Activated naive CD8-positive, alpha-beta T cell treated with anti-CD3 and anti-CD28 coated beads, Interleukin-2, amount 50 U/mL, for 16 hours (primary cell): ENCODE measurements around the gene SLBP.

Experiments used
- DNase-seq: peaks from one replicate; pipeline ENCODE4 v3.0.0-alpha.2; 2020; ENCODE audit warnings: low read depth, low spot score

SLBP gene

DNA sequence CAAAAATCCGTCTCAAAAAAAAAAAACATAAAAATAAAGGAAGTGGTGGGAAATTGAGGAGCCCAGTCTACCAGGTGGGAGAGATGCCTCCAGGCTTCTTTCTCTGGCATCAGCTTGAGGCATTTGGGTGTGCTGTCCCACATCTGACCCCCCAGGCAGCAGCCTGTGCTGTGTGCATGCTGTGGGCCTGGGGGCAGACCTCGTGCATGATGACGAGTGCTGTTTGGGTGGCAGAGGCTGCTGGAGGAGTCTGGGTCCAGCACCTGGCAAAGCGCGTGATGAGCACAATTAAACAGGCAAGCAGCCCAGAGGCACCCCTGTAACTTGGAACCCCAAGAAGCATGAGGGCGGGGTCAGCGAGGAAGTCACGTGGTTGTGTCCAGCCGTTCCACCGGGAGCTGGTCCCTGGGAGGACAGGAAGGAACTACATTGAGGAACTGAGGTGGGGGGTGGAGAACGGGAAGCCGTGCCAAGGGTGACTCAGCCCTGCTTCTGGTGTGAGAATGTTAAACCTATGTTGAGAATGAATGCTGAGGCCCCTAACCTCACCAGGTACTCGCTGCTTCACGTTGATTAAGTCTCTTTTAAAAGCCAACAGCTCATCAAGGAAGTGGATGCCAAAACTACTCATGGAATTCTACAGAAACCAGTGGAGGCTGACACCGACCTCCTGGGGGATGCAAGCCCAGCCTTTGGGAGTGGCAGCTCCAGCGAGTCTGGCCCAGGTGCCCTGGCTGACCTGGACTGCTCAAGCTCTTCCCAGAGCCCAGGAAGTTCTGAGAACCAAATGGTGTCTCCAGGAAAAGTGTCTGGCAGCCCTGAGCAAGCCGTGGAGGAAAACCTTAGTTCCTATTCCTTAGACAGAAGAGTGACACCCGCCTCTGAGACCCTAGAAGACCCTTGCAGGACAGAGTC lies 15.3 kb upstream of the SLBP start:
- no peak for DNase-seq

DNA sequence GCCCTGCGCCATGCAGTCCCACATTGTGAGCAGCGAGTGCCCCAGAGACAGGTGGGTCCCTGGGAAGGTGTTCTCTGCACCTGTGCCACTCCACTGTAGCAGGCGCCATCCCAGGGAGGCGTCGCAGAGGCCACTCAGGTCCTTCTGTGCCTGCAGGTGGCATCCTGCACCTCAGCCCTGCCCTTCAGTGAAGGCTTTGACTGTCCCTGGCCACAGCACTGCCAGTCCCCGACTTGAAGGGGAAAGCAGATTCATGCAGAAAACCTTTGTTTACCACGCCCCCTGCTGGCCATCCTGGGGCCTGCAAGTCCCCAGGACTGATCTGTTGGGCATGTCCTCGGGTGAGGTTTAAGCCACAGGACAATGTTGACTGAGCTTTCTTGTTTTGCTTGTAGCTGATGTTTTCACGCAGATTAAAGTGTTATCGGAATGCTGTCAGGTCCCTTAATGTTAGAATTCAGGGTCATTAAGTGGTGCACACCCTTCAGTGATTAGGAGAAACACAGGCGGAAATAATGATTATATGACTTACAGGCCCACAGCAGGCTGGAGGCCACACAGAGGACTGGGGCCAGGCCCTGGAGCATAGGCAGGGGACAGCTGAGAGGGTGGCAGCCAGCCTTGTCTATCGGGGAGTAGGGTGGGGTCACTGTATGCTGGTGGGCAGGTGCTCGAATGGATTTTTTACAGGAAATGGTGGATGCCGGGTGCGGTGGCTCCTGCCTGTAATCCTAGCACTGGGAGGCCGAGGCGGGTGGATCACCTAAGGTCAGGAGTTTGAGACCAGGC lies 14.2 kb upstream of the SLBP start:
- peak; percentile 79 for DNase-seq

- DNase-seq, result no peak
Measured at GRCh38 chr4:1725521-1725920, 13.4 kb upstream of the SLBP start.

DNA sequence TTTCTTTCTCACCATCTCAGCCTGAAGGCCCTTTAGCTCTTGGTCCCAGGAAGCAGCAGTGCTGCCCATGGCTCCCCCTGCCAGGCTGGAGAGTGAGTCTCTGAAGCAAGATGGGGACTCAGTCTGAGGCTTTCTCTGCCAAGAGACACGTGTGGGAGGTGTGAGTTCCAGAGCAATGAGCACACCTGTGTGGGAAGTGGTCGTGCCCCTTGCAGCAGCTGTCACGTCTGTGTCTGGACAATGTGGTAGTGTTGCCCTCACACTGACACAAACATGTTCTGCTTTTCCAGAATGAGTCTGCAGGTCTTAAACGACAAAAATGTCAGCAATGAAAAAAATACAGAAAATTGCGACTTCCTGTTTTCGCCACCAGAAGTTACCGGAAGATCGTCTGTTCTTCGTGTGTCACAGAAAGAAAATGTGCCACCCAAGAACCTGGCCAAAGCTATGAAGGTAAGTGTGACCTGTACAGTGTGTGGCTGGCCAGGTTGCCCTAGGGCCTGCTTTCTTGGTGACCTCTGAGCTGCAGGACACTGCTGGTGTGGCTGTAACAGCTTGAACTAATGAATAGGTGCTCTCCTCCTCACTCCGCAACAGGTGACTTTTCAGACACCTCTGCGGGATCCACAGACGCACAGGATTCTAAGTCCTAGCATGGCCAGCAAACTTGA lies 11.1 kb upstream of the SLBP start:
- peak; percentile 38 for DNase-seq

GRCh38 chr4:1722551-1723118 lies 10.5 kb upstream of the SLBP start:
- DNase-seq, result no peak

- DNase-seq, result no peak
Measured at GRCh38 chr4:1721666-1722550, 9.8 kb upstream of the SLBP start.

- DNase-seq, result peak; percentile 86
Measured at GRCh38 chr4:1721003-1721665, 9.0 kb upstream of the SLBP start, which contains the start of the genes TACC3 and TMEM129. Gene TACC3, plus strand, starts transcription at chr4:1721521. Its CDS starts 1,901 bp downstream, at chr4:1723422. Gene TMEM129, minus strand, starts transcription at chr4:1721323. Its CDS starts 486 bp downstream, at chr4:1720837.

GRCh38 chr4:1720163-1720983 lies 8.3 kb upstream of the SLBP start:
- no peak for DNase-seq

GRCh38 chr4:1718095-1718850 lies 6.2 kb upstream of the SLBP start:
- no peak for DNase-seq

DNA sequence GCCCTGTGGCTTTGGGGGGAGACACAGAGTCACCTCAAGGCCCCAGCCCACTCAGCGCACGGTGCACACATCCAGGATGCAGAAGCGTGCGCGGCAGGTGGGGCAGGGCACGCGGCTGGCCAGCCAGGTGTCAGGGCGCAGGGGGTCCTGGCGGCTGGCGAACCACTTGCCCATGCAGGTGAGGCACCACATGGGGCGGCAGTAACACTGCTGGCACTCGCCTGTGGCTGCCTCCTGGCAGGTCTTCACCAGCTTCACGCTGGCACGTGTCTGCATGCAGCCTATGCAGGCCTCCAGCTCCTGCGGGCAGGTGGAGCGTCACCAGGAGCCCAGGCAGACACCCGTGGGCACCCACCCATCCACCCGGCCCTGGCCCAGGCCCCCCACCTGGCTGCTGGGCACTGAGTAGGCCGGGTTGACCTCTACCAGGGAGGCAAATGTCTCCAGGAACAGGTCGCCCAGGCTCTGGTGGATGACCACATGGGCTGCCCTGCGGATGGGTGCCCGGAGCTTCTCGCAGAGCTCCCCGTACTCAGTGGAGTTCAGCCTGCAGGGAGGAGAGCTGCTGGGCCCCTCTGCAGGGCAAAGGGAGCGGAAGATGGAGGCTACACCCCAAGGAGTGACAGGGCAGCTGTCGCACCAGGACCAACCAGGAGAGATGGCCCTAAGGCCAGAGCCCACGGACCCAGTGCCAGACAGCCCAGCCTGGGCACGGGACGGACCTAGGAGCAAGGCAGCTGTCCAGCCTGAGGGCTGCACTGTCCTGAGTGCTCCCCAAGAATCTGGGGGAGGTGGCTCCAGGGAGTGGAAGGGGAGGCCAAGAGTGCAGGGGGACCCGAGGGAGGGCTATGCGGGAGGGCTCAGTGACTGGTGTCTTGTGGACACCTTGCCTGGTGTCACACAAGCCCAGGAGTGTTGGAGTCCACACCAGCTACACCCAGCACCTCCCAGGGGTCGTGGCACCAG lies 5.3 kb upstream of the SLBP start:
- no peak for DNase-seq

- DNase-seq, result no peak
Measured at GRCh38 chr4:1716065-1716945, 4.2 kb upstream of the SLBP start.

- DNase-seq, result no peak
Measured at GRCh38 chr4:1715002-1715758, 3.1 kb upstream of the SLBP start.

DNA sequence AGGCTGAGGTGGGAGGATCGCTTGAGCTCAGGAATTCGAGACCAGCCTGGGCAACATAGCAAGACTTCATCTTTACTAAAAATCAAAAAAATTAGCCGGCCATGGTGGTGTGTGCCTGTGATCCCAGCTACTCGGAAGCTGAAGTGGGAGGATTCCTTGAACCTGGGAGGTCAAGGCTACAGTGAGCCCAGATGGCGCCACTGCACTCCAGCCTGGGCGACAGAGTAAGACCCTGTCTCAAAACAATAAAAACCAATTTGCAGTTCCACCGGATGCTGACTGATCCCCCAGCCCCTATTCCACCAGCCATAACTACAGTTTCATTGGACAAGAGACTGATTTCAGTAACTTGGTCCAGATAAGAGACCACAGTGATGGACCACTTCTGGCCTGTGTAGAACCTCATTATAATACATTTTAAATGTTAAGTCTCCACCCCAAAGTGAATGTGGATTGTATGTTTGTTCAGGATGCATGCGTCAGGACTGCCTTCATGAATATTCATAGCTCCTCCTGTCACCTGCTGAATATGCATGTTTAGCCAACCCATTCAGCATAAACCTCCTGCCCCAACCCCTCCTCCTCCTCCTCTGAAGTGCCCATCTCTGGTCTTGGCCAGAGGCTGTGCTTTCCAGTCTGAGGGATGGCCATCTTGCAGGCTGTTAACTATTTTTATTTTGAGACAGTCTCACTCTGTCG lies 2.3 kb upstream of the SLBP start:
- DNase-seq, result no peak

DNA sequence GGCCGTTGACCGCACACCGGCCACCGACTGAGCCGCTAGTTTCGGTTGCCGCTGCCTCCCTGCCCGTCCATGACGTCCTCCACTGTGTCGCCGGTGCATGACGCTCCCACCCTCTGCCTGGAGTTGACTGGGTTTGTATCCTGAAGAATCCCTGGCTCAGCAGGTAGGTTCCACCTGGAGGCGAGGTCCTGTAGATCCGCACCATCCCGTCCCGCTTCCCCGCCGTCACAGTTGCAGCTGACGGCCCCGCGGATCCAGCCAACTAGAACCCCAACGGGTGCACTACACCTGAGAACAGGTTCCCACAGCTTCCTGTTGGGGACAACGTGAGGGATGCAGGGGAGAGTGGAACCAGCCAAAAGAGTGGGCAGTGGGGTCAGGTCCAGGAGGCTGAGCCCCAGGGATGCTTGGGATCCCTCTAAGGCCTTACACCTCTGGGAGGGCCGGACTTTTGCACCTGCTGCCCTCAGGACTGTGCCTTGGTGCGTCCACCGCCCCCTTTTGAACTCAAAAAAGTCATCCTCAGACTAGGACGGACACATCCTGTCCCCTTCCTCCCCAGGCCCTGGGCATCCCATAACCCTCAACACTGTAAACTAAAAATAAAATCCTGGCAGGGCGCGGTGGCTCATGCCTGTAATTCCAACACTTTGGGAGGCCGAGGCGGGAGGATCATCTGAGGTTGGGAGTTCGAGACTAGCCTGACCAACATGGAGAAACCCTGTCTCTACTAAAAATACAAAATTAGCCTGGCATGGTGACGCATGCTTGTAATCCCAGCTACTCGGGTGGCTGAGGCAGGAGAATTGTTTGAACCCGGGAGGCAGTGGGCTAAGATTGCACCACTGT lies 1.1 kb upstream of the SLBP start:
- DNase-seq, result no peak
